Esophagus squamous epithelium (tissue), 4 donors: ENCODE measurements around the gene CDT1.

ENCODE experiments used
- CTCF ChIP-seq, 6 experiments: fragments of 450-650 bp in 4 of 6; fragments of 200-600 bp in 2 of 6; sonication (generic) in 2 of 6; IDR thresholded peaks; one replicate each; pipeline ENCODE4 v1.5.1; 2016 to 2019; ENCODE audit warnings: antibody characterized with exemption in 6 of 6, mild to moderate bottlenecking in 4 of 6, moderate library complexity in 4 of 6
- POLR2A ChIP-seq, 4 donors: fragments of 450-650 bp; IDR thresholded peaks; one replicate each; pipeline ENCODE4 v1.6.1; 2017; ENCODE audit warnings: antibody characterized with exemption in 4 of 4, mild to moderate bottlenecking in 4 of 4, moderate library complexity in 3 of 4

GRCh38 chr16:88803264-88803987, at the start of gene CDT1:
- TF ChIP-seq CTCF (IDR thresholded peaks at IDR 0.05) (peak in 1 of 6 experiments; percentile 52), POLR2A (IDR thresholded peaks at IDR 0.05) (peak in 3 of 4 donors; percentile 47 to 88 (median 50))
